ENCODE results near the gene FBXL7. TPM values are rescaled to one million over a fixed set of nuclear protein-coding genes. Genes with fewer than 3 reads are reported as not detected.

Gene FBXL7
- total and polyA plus RNA-seq, 2 of the 8 experiments (the other 6 are each of a cell fraction or from before 2014, with no cell fraction given), result 17.7 to 17.8 TPM

GRCh38 chr5:15474143-15474719 is 25.7 kb upstream of the FBXL7 start:
- CTCF ChIA-PET (ENCODE audit: partially characterized antibody), result interaction anchor here (0.7 to 1.6 kb wide), 5 partner anchors 10 to 335 kb away, joined by 3 to 4 read pairs (median 3); no protein-coding TSS in a partner anchor
- H3K23ac ChIP-seq (ENCODE audit: insufficient read length), result no peak overlapping the region
- FAIRE-seq, result no peak

More at GRCh38 chr5:15474143-15474719, 25.7 kb upstream of the FBXL7 start:
- Histone ChIP-seq H3K4ac (replicated peaks; ENCODE audit: insufficient read length, low read depth, low read length) (no peak overlapping the region), H3K18ac (ENCODE audit: extremely low read depth, low read length) (no peak overlapping the region), H2BK5ac (ENCODE audit: low read depth, low read length) (no peak overlapping the region), H3K79me1 (ENCODE audit: low read depth, low read length) (no peaks in the 10 kb centered on the region), H3K4me2 (ENCODE audit: insufficient read depth in 1 of 2, low read depth in 2 of 2, low read length in 2 of 2) (no peak overlapping the region), H2BK15ac (ENCODE audit: low read length) (no peak overlapping the region), H3K79me2 (ENCODE audit: control insufficient read depth in 1 of 2, insufficient read depth in 2 of 2, low read length in 2 of 2) (no peaks in the 10 kb centered on the region), H2BK120ac (replicated peaks; ENCODE audit: low read depth, low read length) (no peak overlapping the region), H3K9me3 (ENCODE audit: insufficient read depth in 2 of 2, low read depth in 1 of 2, low read length in 1 of 2) (no peaks in the 10 kb centered on the region), H3K27ac (ENCODE audit: low read depth, low read length) (no peak overlapping the region), H3K9ac (replicated peaks in 1 of 4; ENCODE audit: extremely low read depth in 1 of 4, low read depth in 3 of 4, low read length in 3 of 4) (no peak overlapping the region), H3K23me2 (ENCODE audit: low read depth, low read length) (no peaks in the 10 kb centered on the region), H2AFZ (ENCODE audit: low read length) (no peak overlapping the region), H3K36me3 (ENCODE audit: control insufficient read depth in 2 of 4, insufficient read depth in 4 of 4, low read length in 3 of 4) (no peaks in the 10 kb centered on the region), H4K91ac (replicated peaks; ENCODE audit: insufficient read length, low read length) (no peak overlapping the region), H4K20me1 (replicated peaks in 1 of 2; ENCODE audit: control insufficient read depth in 1 of 2, insufficient read depth in 2 of 2, low read length in 2 of 2) (no peaks in the 10 kb centered on the region), H2BK12ac (ENCODE audit: low read depth, low read length) (no peak overlapping the region), H4K5ac (ENCODE audit: insufficient read length, low read depth, low read length) (no peak overlapping the region), H3K56ac (replicated peaks; ENCODE audit: insufficient read length, low read depth, low read length) (no peak overlapping the region), H2BK20ac (ENCODE audit: low read length) (no peak overlapping the region), H2AK5ac (ENCODE audit: low read depth, low read length) (no peak overlapping the region), H3K4me3 (ENCODE audit: extremely low read depth in 1 of 4, insufficient read depth in 2 of 4, low read depth in 3 of 4, low read length in 4 of 4) (no peak overlapping the region), H4K8ac (ENCODE audit: extremely low read depth, insufficient read depth, low read length) (no peak overlapping the region), H3K14ac (ENCODE audit: insufficient read length) (no peak overlapping the region), H3K27me3 (replicated peaks in 1 of 4; ENCODE audit: control insufficient read depth in 3 of 4, extremely low read depth in 1 of 4, insufficient read depth in 3 of 4, low read length in 3 of 4) (no peaks in the 10 kb centered on the region), H3K4me1 (replicated peaks in 1 of 4; ENCODE audit: control insufficient read depth in 3 of 4, insufficient read depth in 4 of 4, low read length in 3 of 4) (no peaks in the 10 kb centered on the region)
- no peak for DNase-seq (ENCODE audit: low read depth in 1 of 2, low spot score in 2 of 2)
- TF ChIP-seq HDAC6 (IDR thresholded peaks at IDR 0.05; ENCODE audit: low read depth, low read length) (no peak), YY1 (IDR thresholded peaks at IDR 0.05; ENCODE audit: low read depth, low read length) (no peak), BACH1 (IDR thresholded peaks at IDR 0.05; ENCODE audit: low read length) (no peak)
- POLR2A ChIA-PET (ENCODE audit: partially characterized antibody), result no interaction called here

All from H1 (cell line).